Measurements from ENCODE around the gene PDE2A.

The PDE2A gene

GRCh38 chr11:72704783-72705265 is 30.6 kb upstream of the PDE2A start:
- H3K9ac ChIP-seq (ENCODE audit: low read length in 2 of 2): no peak overlapping the region

GRCh38 chr11:72704028-72704782 is 30.0 kb upstream of the PDE2A start:
- Histone ChIP-seq H3K27me3 (ENCODE audit: control insufficient read depth in 1 of 2, insufficient read depth in 2 of 2, low read length in 2 of 2) (no peaks in the 10 kb centered on the region), H3K4me1 (ENCODE audit: control insufficient read depth, insufficient read depth, low read length) (peaks cover 22% of the 10 kb centered on the region), H3K9me3 (ENCODE audit: control insufficient read depth in 2 of 2, low read length in 2 of 2) (no peaks in the 10 kb centered on the region), H3K9ac (ENCODE audit: low read length in 2 of 2) (no peak overlapping the region), H3K27ac (ENCODE audit: low read length) (no peak overlapping the region), H3K4me3 (ENCODE audit: low read length in 2 of 2) (no peak overlapping the region), H3K36me3 (ENCODE audit: control insufficient read depth in 2 of 2, insufficient read depth in 2 of 2, low read length in 2 of 2) (peaks cover 46 to 51% of the 10 kb centered on the region in 2 donors)

More at GRCh38 chr11:72704783-72705265, 30.6 kb upstream of the PDE2A start:
- Histone ChIP-seq H3K4me1 (ENCODE audit: control insufficient read depth, insufficient read depth, low read length) (peaks cover 22% of the 10 kb centered on the region), H3K27me3 (ENCODE audit: control insufficient read depth in 1 of 2, insufficient read depth in 2 of 2, low read length in 2 of 2) (no peaks in the 10 kb centered on the region), H3K9me3 (ENCODE audit: control insufficient read depth in 2 of 2, low read length in 2 of 2) (no peaks in the 10 kb centered on the region), H3K27ac (ENCODE audit: low read length) (no peak overlapping the region), H3K4me3 (ENCODE audit: low read length in 2 of 2) (no peak overlapping the region), H3K36me3 (ENCODE audit: control insufficient read depth in 2 of 2, insufficient read depth in 2 of 2, low read length in 2 of 2) (peaks cover 46 to 56% of the 10 kb centered on the region in 2 donors)

- Histone ChIP-seq H3K9me3 (ENCODE audit: control insufficient read depth in 2 of 2, low read length in 2 of 2) (no peaks in the 10 kb centered on the region), H3K36me3 (ENCODE audit: control insufficient read depth in 2 of 2, insufficient read depth in 2 of 2, low read length in 2 of 2) (peaks cover 50 to 52% of the 10 kb centered on the region in 2 donors), H3K4me1 (ENCODE audit: control insufficient read depth, insufficient read depth, low read length) (peaks cover 22% of the 10 kb centered on the region), H3K4me3 (ENCODE audit: low read length in 2 of 2) (peak overlapping the region in 1 of 2 donors; percentile 64), H3K27me3 (ENCODE audit: control insufficient read depth in 1 of 2, insufficient read depth in 2 of 2, low read length in 2 of 2) (no peaks in the 10 kb centered on the region), H3K9ac (ENCODE audit: low read length in 2 of 2) (no peak overlapping the region), H3K27ac (ENCODE audit: low read length) (peak overlapping the region; percentile 31)
Measured at GRCh38 chr11:72703267-72704008, 29.2 kb upstream of the PDE2A start.

- no peaks in the 10 kb centered on the region for H3K27me3 ChIP-seq (ENCODE audit: control insufficient read depth in 1 of 2, insufficient read depth in 2 of 2, low read length in 2 of 2)
- no peak overlapping the region for H3K9ac ChIP-seq (ENCODE audit: low read length in 2 of 2)
- peaks cover 22% of the 10 kb centered on the region for H3K4me1 ChIP-seq (ENCODE audit: control insufficient read depth, insufficient read depth, low read length)
- no peak overlapping the region for H3K27ac ChIP-seq (ENCODE audit: low read length)
- H3K36me3 ChIP-seq (ENCODE audit: control insufficient read depth in 2 of 2, insufficient read depth in 2 of 2, low read length in 2 of 2): peaks cover 49 to 54% of the 10 kb centered on the region in 2 donors
- H3K9me3 ChIP-seq (ENCODE audit: control insufficient read depth in 2 of 2, low read length in 2 of 2): no peaks in the 10 kb centered on the region
- H3K4me3 ChIP-seq (ENCODE audit: low read length in 2 of 2): peak overlapping the region in 1 of 2 donors; percentile 64
Measured at GRCh38 chr11:72702577-72703241, 28.5 kb upstream of the PDE2A start.

GRCh38 chr11:72702096-72702495 is 27.9 kb upstream of the PDE2A start:
- H3K4me3 ChIP-seq (ENCODE audit: low read length in 2 of 2): peak overlapping the region in 1 of 2 donors; percentile 64

GRCh38 chr11:72701466-72701865 is 27.2 kb upstream of the PDE2A start:
- H3K4me1 ChIP-seq (ENCODE audit: control insufficient read depth, insufficient read depth, low read length): peaks cover 19% of the 10 kb centered on the region
- no peak overlapping the region for H3K9ac ChIP-seq (ENCODE audit: low read length in 2 of 2)
- no peaks in the 10 kb centered on the region for H3K27me3 ChIP-seq (ENCODE audit: control insufficient read depth in 1 of 2, insufficient read depth in 2 of 2, low read length in 2 of 2)
- H3K36me3 ChIP-seq (ENCODE audit: control insufficient read depth in 2 of 2, insufficient read depth in 2 of 2, low read length in 2 of 2): peaks cover 41 to 43% of the 10 kb centered on the region in 2 donors
- H3K9me3 ChIP-seq (ENCODE audit: control insufficient read depth in 2 of 2, low read length in 2 of 2): no peaks in the 10 kb centered on the region
- peak overlapping the region in 1 of 2 donors; percentile 64 for H3K4me3 ChIP-seq (ENCODE audit: low read length in 2 of 2)
- H3K27ac ChIP-seq (ENCODE audit: low read length): no peak overlapping the region

More at GRCh38 chr11:72702096-72702495, 27.9 kb upstream of the PDE2A start:
- H3K27me3 ChIP-seq (ENCODE audit: control insufficient read depth in 1 of 2, insufficient read depth in 2 of 2, low read length in 2 of 2): no peaks in the 10 kb centered on the region
- no peak overlapping the region for H3K27ac ChIP-seq (ENCODE audit: low read length)
- H3K9ac ChIP-seq (ENCODE audit: low read length in 2 of 2): no peak overlapping the region
- no peaks in the 10 kb centered on the region for H3K9me3 ChIP-seq (ENCODE audit: control insufficient read depth in 2 of 2, low read length in 2 of 2)
- H3K4me1 ChIP-seq (ENCODE audit: control insufficient read depth, insufficient read depth, low read length): peaks cover 21% of the 10 kb centered on the region
- H3K36me3 ChIP-seq (ENCODE audit: control insufficient read depth in 2 of 2, insufficient read depth in 2 of 2, low read length in 2 of 2): peaks cover 46 to 48% of the 10 kb centered on the region in 2 donors

GRCh38 chr11:72700146-72700545 is 25.9 kb upstream of the PDE2A start:
- Histone ChIP-seq H3K27ac (ENCODE audit: low read length) (no peak overlapping the region), H3K9ac (ENCODE audit: low read length in 2 of 2) (peak overlapping the region in 1 of 2 donors; percentile 13), H3K27me3 (ENCODE audit: control insufficient read depth in 1 of 2, insufficient read depth in 2 of 2, low read length in 2 of 2) (no peaks in the 10 kb centered on the region), H3K4me3 (ENCODE audit: low read length in 2 of 2) (no peak overlapping the region), H3K4me1 (ENCODE audit: control insufficient read depth, insufficient read depth, low read length) (peaks cover 19% of the 10 kb centered on the region), H3K36me3 (ENCODE audit: control insufficient read depth in 2 of 2, insufficient read depth in 2 of 2, low read length in 2 of 2) (peaks cover 46 to 50% of the 10 kb centered on the region in 2 donors), H3K9me3 (ENCODE audit: control insufficient read depth in 2 of 2, low read length in 2 of 2) (no peaks in the 10 kb centered on the region)

- Histone ChIP-seq H3K36me3 (ENCODE audit: control insufficient read depth in 2 of 2, insufficient read depth in 2 of 2, low read length in 2 of 2) (peaks cover 63 to 64% of the 10 kb centered on the region in 2 donors), H3K9me3 (ENCODE audit: control insufficient read depth in 2 of 2, low read length in 2 of 2) (no peaks in the 10 kb centered on the region), H3K27ac (ENCODE audit: low read length) (no peak overlapping the region)
Measured at GRCh38 chr11:72697814-72698213, 23.6 kb upstream of the PDE2A start.

GRCh38 chr11:72696866-72697700 is 22.9 kb upstream of the PDE2A start:
- no peak overlapping the region for H3K9ac ChIP-seq (ENCODE audit: low read length in 2 of 2)
- H3K4me1 ChIP-seq (ENCODE audit: control insufficient read depth, insufficient read depth, low read length): peaks cover 5% of the 10 kb centered on the region
- peaks cover 64 to 67% of the 10 kb centered on the region in 2 donors for H3K36me3 ChIP-seq (ENCODE audit: control insufficient read depth in 2 of 2, insufficient read depth in 2 of 2, low read length in 2 of 2)
- H3K9me3 ChIP-seq (ENCODE audit: control insufficient read depth in 2 of 2, low read length in 2 of 2): no peaks in the 10 kb centered on the region
- H3K27ac ChIP-seq (ENCODE audit: low read length): no peak overlapping the region
- no peaks in the 10 kb centered on the region for H3K27me3 ChIP-seq (ENCODE audit: control insufficient read depth in 1 of 2, insufficient read depth in 2 of 2, low read length in 2 of 2)
- no peak overlapping the region for H3K4me3 ChIP-seq (ENCODE audit: low read length in 2 of 2)

More at GRCh38 chr11:72697814-72698213, 23.6 kb upstream of the PDE2A start:
- H3K4me1 ChIP-seq (ENCODE audit: control insufficient read depth, insufficient read depth, low read length): peaks cover 10% of the 10 kb centered on the region
- no peaks in the 10 kb centered on the region for H3K27me3 ChIP-seq (ENCODE audit: control insufficient read depth in 1 of 2, insufficient read depth in 2 of 2, low read length in 2 of 2)
- H3K9ac ChIP-seq (ENCODE audit: low read length in 2 of 2): no peak overlapping the region
- no peak overlapping the region for H3K4me3 ChIP-seq (ENCODE audit: low read length in 2 of 2)

- peaks cover 66 to 70% of the 10 kb centered on the region in 2 donors for H3K36me3 ChIP-seq (ENCODE audit: control insufficient read depth in 2 of 2, insufficient read depth in 2 of 2, low read length in 2 of 2)
- peaks cover 4% of the 10 kb centered on the region for H3K4me1 ChIP-seq (ENCODE audit: control insufficient read depth, insufficient read depth, low read length)
- no peaks in the 10 kb centered on the region for H3K9me3 ChIP-seq (ENCODE audit: control insufficient read depth in 2 of 2, low read length in 2 of 2)
- H3K9ac ChIP-seq (ENCODE audit: low read length in 2 of 2): no peak overlapping the region
- H3K27ac ChIP-seq (ENCODE audit: low read length): no peak overlapping the region
- H3K4me3 ChIP-seq (ENCODE audit: low read length in 2 of 2): no peak overlapping the region
- H3K27me3 ChIP-seq (ENCODE audit: control insufficient read depth in 1 of 2, insufficient read depth in 2 of 2, low read length in 2 of 2): no peaks in the 10 kb centered on the region
Measured at GRCh38 chr11:72695354-72695753, 21.1 kb upstream of the PDE2A start.
